Measurements from ENCODE around the gene FARP1.

FARP1 gene

GRCh38 chr13:98493042-98493712 lies 350.3 kb downstream of the FARP1 start:
- no peak for DNase-seq (ENCODE audit: low read depth in 2 of 2, low spot score in 1 of 2)

- DNase-seq (ENCODE audit: low read depth in 2 of 2, low spot score in 1 of 2): no peak
These were observed 351.9 kb downstream of the FARP1 start for GRCh38 chr13:98494769-98495168.

- no peak for DNase-seq (ENCODE audit: low read depth in 2 of 2, low spot score in 1 of 2)
These were observed 353.0 kb downstream of the FARP1 start for GRCh38 chr13:98495627-98496478.

- no peak for DNase-seq (ENCODE audit: low read depth in 2 of 2, low spot score in 1 of 2)
These were observed 353.5 kb downstream of the FARP1 start for GRCh38 chr13:98496479-98496791.

DNA sequence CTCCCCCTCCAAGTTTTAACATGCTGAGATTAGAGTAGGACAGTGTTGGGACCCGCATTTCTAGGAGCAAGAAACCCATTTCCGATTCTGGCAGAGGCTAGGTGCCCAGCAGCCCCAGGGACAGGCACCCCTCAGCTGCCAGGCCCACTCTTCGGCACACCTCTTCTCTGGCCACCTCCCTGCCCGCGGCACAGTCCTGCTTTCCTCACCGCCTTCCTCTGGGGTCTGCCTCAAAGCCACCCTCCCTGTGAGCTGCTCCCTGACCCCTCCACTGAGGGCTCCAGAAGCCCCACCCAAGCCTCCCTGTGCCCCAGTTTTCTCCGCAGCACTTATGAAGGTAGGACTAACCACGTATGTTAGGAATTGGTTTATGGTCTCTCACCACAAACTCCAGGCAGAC lies 354.1 kb downstream of the FARP1 start:
- no peak for DNase-seq (ENCODE audit: low read depth in 2 of 2, low spot score in 1 of 2)

DNA sequence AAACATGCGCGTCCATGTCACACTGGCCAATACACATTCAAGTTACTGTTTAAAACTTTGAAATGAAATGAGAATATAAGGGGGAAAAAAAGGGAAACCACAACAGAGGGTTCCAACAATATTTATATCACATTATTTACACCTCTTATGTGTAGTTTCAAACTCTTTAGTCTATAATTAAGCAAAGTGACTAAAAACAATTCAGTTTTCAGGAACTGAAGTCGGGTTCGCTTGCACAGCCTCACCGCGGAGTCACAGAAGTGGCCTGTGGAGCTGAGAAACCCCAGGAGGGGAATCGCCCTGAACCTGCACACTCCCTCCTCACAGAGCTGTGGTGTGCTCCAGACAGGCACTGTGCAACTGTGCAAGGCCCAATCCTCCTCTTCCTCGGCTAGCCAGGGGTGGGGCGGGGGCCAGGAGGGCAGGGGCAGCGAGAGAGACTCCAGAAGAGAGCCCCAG lies 358.1 kb downstream of the FARP1 start:
- no peak for DNase-seq (ENCODE audit: low read depth in 2 of 2, low spot score in 1 of 2)

GRCh38 chr13:98503175-98504028 lies 360.5 kb downstream of the FARP1 start:
- DNase-seq (ENCODE audit: low read depth in 2 of 2, low spot score in 1 of 2): no peak

DNA sequence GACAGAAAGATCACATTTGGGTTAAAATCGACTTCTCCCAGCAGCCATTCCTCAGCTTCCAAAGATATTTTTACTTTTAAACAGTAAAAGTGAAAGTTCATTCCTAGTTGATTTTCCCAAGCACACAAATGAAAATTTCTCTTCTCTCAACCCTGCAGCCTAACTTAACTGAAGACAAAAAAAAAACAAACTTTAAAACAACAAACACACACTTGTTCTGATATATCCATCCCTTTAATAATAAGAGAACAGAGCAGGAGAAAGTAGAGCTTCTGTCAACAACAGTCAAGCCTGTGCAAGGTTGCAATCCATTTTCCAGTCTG lies 361.1 kb downstream of the FARP1 start:
- no peak for DNase-seq (ENCODE audit: low read depth in 2 of 2, low spot score in 1 of 2)

GRCh38 chr13:98504371-98504963 lies 361.6 kb downstream of the FARP1 start:
- DNase-seq (ENCODE audit: low read depth in 2 of 2, low spot score in 1 of 2): no peak

All from stimulated activated CD8-positive, alpha-beta memory T cell treated with anti-CD3 and anti-CD28 coated beads, Interleukin-4, amount 100 ng/mL, for 1 hour (primary cell).